GM10847 (cell line): Measurements from ENCODE around the gene UBASH3A.

Experiments used
- POLR2A ChIP-seq: IDR thresholded peaks from 2 replicates; pipeline ENCODE4 v1.6.1; 2011; ENCODE audit not compliant: insufficient read length; ENCODE audit errors: extremely low read depth

Gene UBASH3A

GRCh38 chr21:42369821-42370220 is 33.9 kb upstream of the UBASH3A start:
- no peak for TF ChIP-seq POLR2A

DNA sequence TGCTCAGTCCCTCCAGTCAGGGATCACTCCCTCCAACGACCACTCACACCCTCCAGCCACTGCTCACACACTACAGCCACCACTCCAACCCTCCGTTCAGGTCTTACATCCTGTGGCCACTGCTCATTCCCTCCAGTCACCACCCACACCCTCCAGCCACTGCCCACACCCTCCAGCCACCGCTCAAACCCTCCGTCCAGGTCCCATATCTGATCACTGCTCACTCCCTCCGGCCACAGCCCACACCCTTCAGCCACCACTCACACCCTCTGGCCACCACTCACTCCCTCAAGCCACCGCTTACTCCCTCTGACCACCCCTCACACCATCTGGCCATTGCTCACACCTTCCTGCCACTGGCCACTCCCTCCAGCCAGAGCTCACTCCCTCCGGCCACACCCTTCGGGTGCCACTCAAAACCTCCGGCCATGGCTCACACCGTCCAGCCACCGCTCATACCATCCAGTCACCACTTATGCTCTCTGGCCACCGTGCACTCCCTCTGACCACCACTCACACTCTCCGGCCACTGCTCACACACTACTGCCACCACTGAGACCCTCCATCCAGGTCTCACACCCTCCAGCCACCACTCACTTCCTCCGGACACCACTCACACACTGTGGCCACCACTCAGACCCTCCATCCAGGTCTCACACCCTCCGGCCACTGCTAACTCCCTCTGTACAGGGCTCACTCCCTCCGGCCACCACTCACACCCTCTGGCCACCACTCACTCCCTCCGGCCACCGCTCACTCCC is 32.6 kb upstream of the UBASH3A start:
- no peak for TF ChIP-seq POLR2A

DNA sequence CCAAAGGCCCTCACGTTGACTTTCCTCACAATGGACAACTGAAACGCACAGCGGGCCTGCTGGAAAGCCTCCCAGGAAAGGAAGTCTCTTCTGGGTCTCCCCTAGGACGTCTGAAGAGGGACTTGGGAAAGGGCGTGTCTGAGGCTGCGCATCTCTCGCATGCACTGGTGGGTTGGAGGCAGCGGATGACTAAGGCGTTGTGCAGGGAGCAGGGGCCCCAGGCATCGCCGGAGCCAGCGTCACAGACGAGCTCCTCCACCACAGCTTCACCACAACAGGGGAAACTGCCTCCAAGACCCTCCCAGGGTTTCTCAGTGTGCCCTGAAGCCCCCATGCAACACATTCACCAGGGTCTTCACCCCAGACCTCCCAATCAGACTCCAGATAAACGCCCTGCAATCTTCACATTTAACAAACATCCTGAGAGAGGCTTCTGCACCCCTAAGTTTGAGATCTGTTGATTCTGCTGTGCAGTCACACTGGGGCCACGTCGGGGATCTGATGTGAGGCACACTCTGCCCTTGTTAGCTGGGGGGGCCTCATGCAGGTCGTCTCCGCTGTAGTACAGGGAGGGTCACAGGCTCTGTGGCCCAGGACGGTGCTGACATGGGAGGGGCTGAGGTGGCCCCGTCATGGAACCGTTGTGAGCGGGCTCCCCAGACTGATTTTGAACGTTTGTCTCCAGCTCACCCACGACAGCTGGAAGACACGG is 30.4 kb upstream of the UBASH3A start:
- TF ChIP-seq POLR2A, result no peak

GRCh38 chr21:42373908-42374455 is 29.7 kb upstream of the UBASH3A start:
- no peak for TF ChIP-seq POLR2A

DNA sequence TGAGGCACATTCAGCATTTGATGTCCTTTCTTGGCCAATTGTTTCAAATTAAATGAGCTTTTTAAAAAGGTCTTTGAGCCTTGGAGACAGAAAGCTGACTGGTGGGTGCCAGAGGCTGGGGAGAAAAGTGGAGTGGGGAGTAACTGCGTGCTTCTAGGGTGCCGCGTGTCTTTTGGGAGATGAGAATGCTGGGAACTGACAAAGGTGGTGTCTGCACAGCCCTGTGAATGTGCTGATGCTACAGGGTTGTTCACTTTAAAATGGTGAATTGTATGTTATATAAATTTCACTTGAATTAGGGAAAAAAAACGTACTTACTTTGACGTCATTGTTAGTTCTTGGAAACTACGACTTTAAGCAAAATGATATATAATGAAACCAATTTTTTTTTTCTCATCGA is 29.2 kb upstream of the UBASH3A start:
- TF ChIP-seq POLR2A, result no peak

DNA sequence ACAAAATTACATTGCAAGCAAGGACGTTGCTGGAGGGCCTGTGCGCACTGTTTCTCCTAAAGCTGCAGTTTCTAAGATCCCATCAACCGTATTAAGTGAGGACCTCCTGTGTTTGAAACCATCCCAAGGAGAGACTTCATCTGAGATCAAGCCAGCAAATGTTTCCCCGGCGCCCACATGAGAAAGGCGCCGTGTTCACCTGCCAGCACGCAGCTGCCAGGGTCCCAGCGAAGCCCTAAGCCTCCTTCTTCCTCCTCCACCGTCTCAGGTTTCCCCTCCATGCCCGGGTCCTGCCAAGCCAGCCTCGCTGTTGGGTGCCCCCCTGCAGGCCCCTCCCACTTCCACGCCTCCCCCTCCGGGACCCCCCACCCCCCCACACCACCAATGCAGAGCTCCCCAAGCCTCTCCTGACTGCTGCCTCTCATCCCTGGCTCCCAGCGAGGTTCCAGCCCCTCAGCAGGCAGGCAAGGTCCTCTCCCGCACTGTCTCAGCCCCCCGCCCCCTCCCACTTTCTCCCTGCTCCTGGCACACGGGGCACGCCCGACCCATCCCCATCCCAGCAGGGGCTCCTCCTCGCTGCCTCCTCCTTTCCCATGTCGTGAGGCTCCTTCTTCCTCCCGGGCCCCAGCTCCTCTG is 28.7 kb upstream of the UBASH3A start:
- TF ChIP-seq POLR2A, result no peak

DNA sequence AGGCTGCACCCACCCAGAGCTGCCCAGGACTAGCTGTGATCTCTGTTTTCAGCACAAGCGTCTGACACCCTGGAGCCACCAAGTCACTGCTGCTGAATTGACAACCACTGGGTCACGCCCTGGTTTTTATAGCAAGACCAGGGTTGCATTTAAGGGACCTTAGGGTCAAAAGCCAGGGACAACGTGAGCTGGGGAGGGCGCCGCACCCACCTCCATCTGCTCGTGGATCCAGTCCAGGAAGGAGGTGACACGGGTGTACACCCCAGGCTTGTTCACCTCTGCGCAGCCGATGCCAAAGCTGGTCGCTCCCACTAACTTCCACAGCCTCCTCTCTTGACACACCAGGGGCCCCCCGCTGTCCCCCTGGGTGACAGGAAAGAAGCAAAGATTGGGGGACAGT is 28.2 kb upstream of the UBASH3A start:
- no peak for TF ChIP-seq POLR2A

DNA sequence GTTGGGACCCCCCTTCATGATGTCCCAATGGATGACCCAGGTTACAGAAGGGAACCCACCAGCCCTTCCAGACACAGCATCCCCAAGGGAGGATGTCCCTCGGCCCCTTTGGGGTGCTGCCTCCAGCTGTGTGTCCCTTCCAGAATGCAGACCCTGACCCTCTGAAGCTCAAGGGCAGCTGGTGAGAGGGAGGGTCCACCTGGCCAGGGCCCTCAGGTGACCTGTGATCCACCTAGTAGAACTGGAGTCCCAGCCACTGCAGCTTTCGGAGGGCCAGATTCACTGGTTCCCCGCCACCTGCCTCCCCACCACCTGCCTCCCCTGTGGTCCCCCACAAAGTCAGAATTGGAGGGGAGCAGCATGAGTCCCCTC is 27.8 kb upstream of the UBASH3A start:
- TF ChIP-seq POLR2A, result no peak

GRCh38 chr21:42376338-42376982 is 27.2 kb upstream of the UBASH3A start:
- no peak for TF ChIP-seq POLR2A

DNA sequence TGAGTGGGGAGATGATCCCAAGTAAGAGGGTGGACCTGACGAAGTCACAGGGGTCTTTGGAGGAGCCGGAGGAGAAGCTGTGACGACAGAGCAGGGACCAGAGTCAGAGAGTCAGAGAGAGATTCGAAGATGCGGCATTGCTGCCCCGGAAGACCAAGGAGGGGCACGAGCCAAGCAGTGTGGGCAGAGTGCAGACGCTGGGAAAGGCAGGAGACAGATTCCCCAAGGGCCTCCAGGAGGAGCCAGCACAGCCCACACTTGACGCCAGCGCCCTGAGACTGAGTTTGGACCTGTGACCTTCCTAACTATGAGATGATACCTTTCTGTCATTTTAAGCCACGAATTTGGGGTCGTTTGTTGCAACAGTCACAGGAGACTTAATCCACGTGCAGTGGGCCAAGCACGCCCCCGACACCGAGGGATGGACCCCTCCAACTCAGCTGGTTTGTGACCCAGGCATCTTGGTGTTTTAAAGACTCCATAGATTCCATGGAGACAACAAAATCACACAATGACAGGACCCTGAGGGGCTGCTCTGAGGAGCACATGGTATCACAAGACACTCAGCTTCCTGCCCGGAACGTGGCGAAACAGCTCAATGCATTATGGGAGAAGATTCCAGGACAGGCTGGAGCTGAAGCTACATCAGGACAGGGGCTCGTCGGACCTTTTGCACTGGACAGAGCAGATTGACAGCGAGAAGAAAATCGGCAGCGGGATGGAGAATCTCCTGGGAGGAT is 26.3 kb upstream of the UBASH3A start:
- no peak for TF ChIP-seq POLR2A

DNA sequence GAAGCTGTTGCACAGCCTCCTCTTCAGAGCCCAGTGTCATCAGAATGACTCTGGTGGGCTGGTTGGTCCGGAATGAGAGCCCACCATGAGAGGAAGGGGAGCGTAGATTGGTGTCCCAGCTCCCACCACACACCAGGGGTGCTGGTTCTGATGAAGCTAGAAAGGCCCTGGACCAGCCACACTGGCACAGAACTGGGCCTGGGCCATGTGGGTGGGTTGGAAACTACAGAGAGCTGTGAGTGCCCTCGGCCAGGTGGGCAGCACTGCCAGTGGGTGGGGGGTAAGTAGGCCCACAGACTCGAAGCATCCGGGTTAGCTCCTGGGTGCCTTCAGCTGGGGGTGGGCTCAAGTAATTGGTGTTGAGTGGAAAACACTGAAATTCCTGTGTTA is 25.8 kb upstream of the UBASH3A start:
- no peak for TF ChIP-seq POLR2A

DNA sequence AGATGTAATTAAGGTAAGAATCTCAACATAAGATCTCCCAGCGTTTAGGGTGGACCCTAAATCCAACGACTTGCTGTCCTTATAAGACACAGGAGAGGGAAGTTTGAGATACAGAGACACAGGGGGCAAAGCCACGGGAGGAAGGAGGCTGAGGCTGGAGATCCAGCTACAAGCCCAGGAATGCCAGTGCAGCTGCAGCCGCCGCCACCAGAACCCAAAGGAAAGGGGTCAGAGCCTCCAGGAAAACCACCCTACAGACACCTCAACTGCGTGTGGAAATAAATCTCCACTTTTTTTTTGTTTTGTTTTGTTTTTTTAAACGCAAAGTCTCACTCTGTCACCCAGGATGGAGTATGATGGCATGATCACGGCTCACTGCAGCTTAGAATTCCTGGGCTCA is 25.3 kb upstream of the UBASH3A start:
- no peak for TF ChIP-seq POLR2A

- no peak for TF ChIP-seq POLR2A
Measured at GRCh38 chr21:42379426-42380215, 24.1 kb upstream of the UBASH3A start.

DNA sequence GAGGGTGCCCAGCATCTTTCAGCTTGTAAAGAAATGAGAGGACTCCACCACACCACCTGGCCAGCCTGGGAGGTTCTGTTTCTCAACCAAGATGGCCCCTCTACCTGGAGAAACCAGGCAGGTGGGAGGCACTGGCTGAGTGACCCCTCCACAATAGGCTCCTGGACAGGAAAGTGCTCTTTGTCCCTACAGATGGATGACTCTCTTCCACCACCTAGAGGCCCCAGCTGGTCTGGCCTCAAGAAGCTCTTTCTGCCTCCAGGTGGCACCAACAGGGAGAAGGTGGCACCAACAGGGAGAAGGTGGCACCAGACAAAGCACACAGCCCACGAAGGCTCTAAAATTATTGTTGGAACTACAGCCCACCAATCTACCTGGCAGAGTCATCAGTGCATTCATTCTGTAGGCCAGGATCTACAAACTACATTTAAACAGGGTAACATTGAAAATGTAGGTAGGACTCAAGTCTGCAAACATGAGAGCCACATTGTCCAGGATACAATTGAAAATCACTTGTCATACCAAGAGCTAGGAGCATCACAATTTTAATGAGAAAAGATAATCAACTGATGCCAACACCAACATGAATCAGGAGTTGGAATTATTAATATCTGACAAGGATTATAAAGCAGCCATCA is 22.2 kb upstream of the UBASH3A start:
- no peak for TF ChIP-seq POLR2A
